ACC112 (cell line): ENCODE data around the gene COL18A1.

Source experiments
- H2AFZ ChIP-seq: fragments of 200-600 bp; sonication (generic); one replicate; pipeline ENCODE4 v1.6.0; 2017; ENCODE audit warnings: antibody characterized with exemption, low read length; ENCODE audit not compliant: unreplicated experiment
- H3K27ac ChIP-seq: fragments of 200-600 bp; sonication (generic); 2 replicates; pipeline ENCODE4 v1.5.1; 2014; ENCODE audit warnings: low read depth, mild to moderate bottlenecking, antibody characterized with exemption, low read length, moderate library complexity
- H3K27me3 ChIP-seq: fragments of 200-600 bp; sonication (generic); 2 replicates; pipeline ENCODE4 v1.6.1; 2014; ENCODE audit warnings: mild to moderate bottlenecking, antibody characterized with exemption, low read length, moderate library complexity, mixed read lengths; ENCODE audit not compliant: insufficient read depth
- H3K36me3 ChIP-seq: fragments of 200-600 bp; sonication (generic); 2 replicates; pipeline ENCODE4 v1.6.1; 2016; ENCODE audit warnings: mild to moderate bottlenecking, antibody characterized with exemption, low read length, moderate library complexity, mixed read lengths; ENCODE audit not compliant: insufficient read depth
- H3K4me1 ChIP-seq: fragments of 200-600 bp; sonication (generic); one replicate; pipeline ENCODE4 v1.6.1; 2016; ENCODE audit warnings: low read length, mixed read lengths; ENCODE audit not compliant: insufficient read depth, unreplicated experiment, control insufficient read depth
- H3K4me3 ChIP-seq: fragments of 200-600 bp; sonication (generic); 2 replicates; pipeline ENCODE4 v1.5.1; 2014; ENCODE audit warnings: mild to moderate bottlenecking, low read depth, low read length
- H3K79me2 ChIP-seq: fragments of 200-600 bp; sonication (generic); one replicate; pipeline ENCODE4 v1.6.0; 2016; ENCODE audit warnings: low read length; ENCODE audit not compliant: control insufficient read depth, unreplicated experiment, insufficient read depth

COL18A1 gene

GRCh38 chr21:45481977-45482898, 77.3 kb downstream of the COL18A1 start:
- no peaks in the 10 kb centered on the region for H3K36me3 ChIP-seq
- no peaks in the 10 kb centered on the region for H3K79me2 ChIP-seq
- H3K4me1 ChIP-seq: no peaks in the 10 kb centered on the region
- no peak overlapping the region for H3K27ac ChIP-seq
- H3K4me3 ChIP-seq: no peak overlapping the region
- no peaks in the 10 kb centered on the region for H3K27me3 ChIP-seq
- no peak overlapping the region for H2AFZ ChIP-seq

GRCh38 chr21:45482899-45483821, 78.2 kb downstream of the COL18A1 start:
- H3K27me3 ChIP-seq: no peaks in the 10 kb centered on the region
- H3K4me3 ChIP-seq: no peak overlapping the region
- no peak overlapping the region for H2AFZ ChIP-seq
- no peaks in the 10 kb centered on the region for H3K79me2 ChIP-seq
- H3K36me3 ChIP-seq: no peaks in the 10 kb centered on the region
- H3K4me1 ChIP-seq: no peaks in the 10 kb centered on the region
- H3K27ac ChIP-seq: no peak overlapping the region

DNA sequence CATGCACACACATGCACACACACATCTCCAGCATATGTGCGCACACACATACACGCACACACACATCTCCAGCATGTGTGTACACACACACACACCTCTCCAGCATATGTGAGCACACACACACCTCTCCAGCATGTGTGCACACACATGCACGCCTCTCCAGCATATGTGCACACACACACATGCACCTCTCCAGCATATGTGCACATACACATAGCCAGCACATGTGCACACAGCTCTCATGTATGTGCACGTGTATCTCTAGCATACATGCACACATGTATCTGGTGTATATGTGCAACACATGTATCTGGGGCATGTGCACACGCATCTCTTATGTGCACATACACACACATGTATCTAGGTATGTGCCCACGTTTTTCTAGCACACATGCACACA, 79.4 kb downstream of the COL18A1 start:
- H3K27ac ChIP-seq: no peak overlapping the region
- no peak overlapping the region for H2AFZ ChIP-seq
- no peaks in the 10 kb centered on the region for H3K36me3 ChIP-seq
- no peaks in the 10 kb centered on the region for H3K4me1 ChIP-seq
- H3K27me3 ChIP-seq: no peaks in the 10 kb centered on the region
- no peaks in the 10 kb centered on the region for H3K79me2 ChIP-seq
- H3K4me3 ChIP-seq: no peak overlapping the region

- Histone ChIP-seq H3K4me1 (no peaks in the 10 kb centered on the region), H3K4me3 (no peak overlapping the region), H3K36me3 (no peaks in the 10 kb centered on the region), H3K27me3 (no peaks in the 10 kb centered on the region), H3K79me2 (no peaks in the 10 kb centered on the region), H3K27ac (no peak overlapping the region), H2AFZ (no peak overlapping the region)
Observed at GRCh38 chr21:45485686-45486442, 80.9 kb downstream of the COL18A1 start.

GRCh38 chr21:45486443-45487160, 81.6 kb downstream of the COL18A1 start:
- H3K4me3 ChIP-seq: no peak overlapping the region
- no peaks in the 10 kb centered on the region for H3K4me1 ChIP-seq
- no peaks in the 10 kb centered on the region for H3K27me3 ChIP-seq
- H3K79me2 ChIP-seq: no peaks in the 10 kb centered on the region
- no peak overlapping the region for H2AFZ ChIP-seq
- H3K36me3 ChIP-seq: no peaks in the 10 kb centered on the region
- H3K27ac ChIP-seq: no peak overlapping the region

DNA sequence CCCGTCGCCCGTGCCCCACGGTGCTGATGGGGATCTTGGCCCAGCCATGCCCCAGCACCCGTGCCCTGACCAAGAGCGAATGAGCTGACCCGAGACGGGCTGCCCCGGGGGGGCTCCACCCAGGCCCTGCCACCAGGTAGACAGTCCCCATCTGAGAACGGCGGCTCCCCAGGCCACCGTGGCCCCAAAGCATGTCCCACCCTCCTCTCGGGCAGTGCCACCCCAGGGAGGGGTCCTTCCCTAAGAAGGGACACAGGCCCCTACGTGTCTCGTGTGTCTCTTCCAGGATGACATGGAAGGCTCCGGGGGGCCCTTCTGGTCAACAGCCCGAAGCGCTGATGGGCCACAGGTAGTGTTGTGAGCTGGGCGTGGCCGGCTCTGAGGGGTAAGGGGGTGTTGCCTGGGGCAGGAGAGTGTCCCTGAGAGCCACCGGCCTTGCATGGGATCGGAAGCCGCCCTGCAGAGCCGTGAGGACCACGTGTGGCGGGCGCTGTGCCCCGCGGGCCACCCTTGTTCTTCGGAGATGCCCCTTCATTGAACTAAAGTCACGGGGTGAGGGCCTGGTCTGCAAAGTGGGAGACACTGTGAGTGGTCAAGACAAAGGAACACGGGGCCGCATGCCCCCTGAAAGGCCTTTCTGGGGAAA, 82.3 kb downstream of the COL18A1 start:
- Histone ChIP-seq H2AFZ (no peak overlapping the region), H3K4me3 (no peak overlapping the region), H3K27ac (no peak overlapping the region), H3K36me3 (no peaks in the 10 kb centered on the region), H3K27me3 (no peaks in the 10 kb centered on the region), H3K4me1 (no peaks in the 10 kb centered on the region), H3K79me2 (no peaks in the 10 kb centered on the region)

DNA sequence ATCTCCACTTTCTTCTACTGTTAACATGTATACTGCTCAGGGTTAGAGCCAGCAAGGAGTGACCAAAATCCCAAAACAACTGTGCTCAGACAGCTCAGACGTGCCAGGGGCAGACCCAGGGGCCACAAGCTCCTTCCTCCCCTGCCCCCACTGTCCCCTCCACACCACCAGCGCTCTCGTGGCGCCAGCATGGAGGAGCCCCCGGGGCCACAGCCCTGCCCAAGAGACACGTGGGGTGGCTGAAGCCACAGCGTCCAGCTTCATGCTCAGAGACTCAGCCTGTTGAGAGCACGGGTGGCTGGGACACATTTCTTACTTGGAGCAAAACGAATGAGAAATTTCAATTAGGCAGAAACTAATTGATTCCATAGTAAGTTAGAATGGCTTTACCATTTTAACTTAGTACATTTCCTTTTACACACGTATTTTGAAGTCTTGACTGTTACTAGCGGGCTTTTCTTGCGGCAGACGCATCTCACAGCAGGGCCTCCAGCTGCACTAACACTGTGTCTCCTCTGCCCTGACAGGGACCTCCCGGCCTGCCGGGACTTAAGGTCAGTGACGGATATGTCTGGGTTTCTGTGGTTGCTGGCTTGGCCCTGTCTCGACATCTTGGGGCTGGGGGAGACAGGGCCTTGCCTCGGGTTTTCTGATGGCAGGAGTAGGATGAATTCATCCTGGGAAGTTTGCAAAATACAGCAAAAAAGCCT, 83.1 kb downstream of the COL18A1 start:
- Histone ChIP-seq H3K4me1 (no peaks in the 10 kb centered on the region), H3K27ac (no peak overlapping the region), H3K36me3 (no peaks in the 10 kb centered on the region), H3K79me2 (no peaks in the 10 kb centered on the region), H3K4me3 (no peak overlapping the region), H2AFZ (no peak overlapping the region), H3K27me3 (no peaks in the 10 kb centered on the region)

- Histone ChIP-seq H3K79me2 (no peaks in the 10 kb centered on the region), H3K4me1 (no peaks in the 10 kb centered on the region), H2AFZ (no peak overlapping the region), H3K36me3 (no peaks in the 10 kb centered on the region), H3K27me3 (no peaks in the 10 kb centered on the region), H3K27ac (no peak overlapping the region), H3K4me3 (no peak overlapping the region)
Observed at GRCh38 chr21:45488931-45489721, 84.2 kb downstream of the COL18A1 start.

DNA sequence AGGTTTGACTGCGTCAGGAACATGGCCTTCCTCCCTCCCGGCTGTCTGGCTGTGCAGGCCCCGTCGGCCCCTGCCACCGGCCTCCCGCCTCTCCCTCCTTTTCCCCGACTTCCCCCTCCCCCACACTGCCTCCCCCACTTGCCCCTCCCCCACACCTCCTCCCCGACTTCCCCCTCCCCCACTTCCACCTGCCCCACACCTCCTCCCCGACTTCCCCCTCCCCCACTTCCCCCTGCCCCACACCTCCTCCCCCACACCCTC, 84.7 kb downstream of the COL18A1 start:
- Histone ChIP-seq H3K4me3 (no peak overlapping the region), H3K27ac (no peak overlapping the region), H3K79me2 (no peaks in the 10 kb centered on the region), H3K27me3 (no peaks in the 10 kb centered on the region), H2AFZ (no peak overlapping the region), H3K4me1 (no peaks in the 10 kb centered on the region), H3K36me3 (no peaks in the 10 kb centered on the region)
